ENCODE results near the gene HIF3A. TPM values are rescaled to one million over a fixed set of nuclear protein-coding genes. Genes with fewer than 3 reads are reported as not detected.

The HIF3A gene
- total and polyA plus RNA-seq, 2 of the 4 experiments (the other 2 are of a cell fraction): 0.02 TPM; not detected in 1

- no peak overlapping the region for H4K8ac ChIP-seq (ENCODE audit: low read depth in 2 of 2, low read length in 2 of 2)
- H2BK15ac ChIP-seq (ENCODE audit: low read depth, low read length): no peak overlapping the region
- no peak overlapping the region for H2BK5ac ChIP-seq (ENCODE audit: low read depth, low read length, poor library complexity, severe bottlenecking)
- H3K4me3 ChIP-seq (ENCODE audit: insufficient read depth, low read depth, low read length): no peak overlapping the region
- H3K4me1 ChIP-seq (ENCODE audit: control insufficient read depth, insufficient read depth, low read length): no peaks in the 10 kb centered on the region; the same call in 1 of the 2 replicates
- H3K4ac ChIP-seq (ENCODE audit: low read depth, low read length): no peak overlapping the region
- no peak overlapping the region for H2BK20ac ChIP-seq (ENCODE audit: low read depth, low read length)
- no peak overlapping the region for H3K27ac ChIP-seq (ENCODE audit: insufficient read depth, low read length)
- no peak overlapping the region for H3K9ac ChIP-seq (ENCODE audit: low read depth, low read length)
- H3K27me3 ChIP-seq (ENCODE audit: control insufficient read depth, insufficient read depth, low read length): peaks cover under 1% of the 10 kb centered on the region
- no peak overlapping the region for H3K18ac ChIP-seq (ENCODE audit: low read depth, low read length)
- ChIA-PET POLR2A (ENCODE audit: unreplicated experiment) (no interaction called here), CTCF (interaction anchor here (1.0 kb wide), 1 partner anchor 270 kb away, joined by 4 read pairs; no protein-coding TSS in a partner anchor)
- H3K36me3 ChIP-seq (ENCODE audit: control insufficient read depth, insufficient read depth, low read length): no peaks in the 10 kb centered on the region
- H2AFZ ChIP-seq (replicated peaks; ENCODE audit: low read length, poor library complexity): peak overlapping the region; percentile 37
- H3K56ac ChIP-seq (ENCODE audit: extremely low read depth, insufficient read depth, low read length): no peak overlapping the region
- H4K20me1 ChIP-seq (ENCODE audit: insufficient read depth, low read length): no peaks in the 10 kb centered on the region; the same call in 1 of the 2 replicates
- 11% methylated on average over 5 of the region's 6 CpGs; no CpG with 5 or more reads in 1 of the 2 experiments for WGBS, 2 experiments (ENCODE audit: extremely low coverage in 2 of 2, insufficient read length in 1 of 2)
- no peak overlapping the region for H3K14ac ChIP-seq (replicated peaks; ENCODE audit: low read depth, low read length)
- intact Hi-C loops (cut with micrococcal nuclease) (no loop called here), dilution Hi-C loops (cut with HindIII; ENCODE audit: low sequenced_read_pairs, unreplicated experiment) (no loop called here), in situ Hi-C loops (cut with MboI; ENCODE audit: low sequenced_read_pairs) (loop anchor here (10.0 kb wide), 2 partner anchors 96 to 196 kb away; no protein-coding TSS in a partner anchor)
- no peak overlapping the region for H2AK5ac ChIP-seq (ENCODE audit: low read depth, low read length)
- DNase-seq (peak; percentile 82), ATAC-seq (ENCODE audit: low read depth) (peak; percentile 84)
- H2BK120ac ChIP-seq (ENCODE audit: low read depth, low read length): no peak overlapping the region
- no peak overlapping the region for H4K5ac ChIP-seq (ENCODE audit: low read depth, low read length)
- H3K79me1 ChIP-seq (ENCODE audit: low read depth in 1 of 2, low read length in 2 of 2): no peaks in the 10 kb centered on the region
- H2AK9ac ChIP-seq (replicated peaks; ENCODE audit: low read depth, low read length, poor library complexity): no peak overlapping the region
- H3K23ac ChIP-seq (ENCODE audit: low read depth, low read length): no peak overlapping the region
- no TSS peak for BruUV-seq (replicated peaks)
- H3K9me3 ChIP-seq (ENCODE audit: control insufficient read depth, insufficient read depth, low read length): peaks cover 3% of the 10 kb centered on the region
- no peak overlapping the region for H4K91ac ChIP-seq (ENCODE audit: insufficient read depth, low read depth, low read length)
- H3K4me2 ChIP-seq (ENCODE audit: low read depth, low read length): no peak overlapping the region
- H3K9me1 ChIP-seq (ENCODE audit: insufficient read depth, low read length): peaks cover 4% of the 10 kb centered on the region; the same call in 1 of the 2 replicates
- TF ChIP-seq RAD21 (IDR thresholded peaks at IDR 0.05; ENCODE audit: low read length): no peak
- TF ChIP-seq FOS (IDR thresholded peaks at IDR 0.05; ENCODE audit: low read depth, low read length): no peak; the same call in 1 of the 2 replicates
- no peak for TF ChIP-seq NFE2L2 (IDR thresholded peaks at IDR 0.05; ENCODE audit: low read depth, low read length)
- TF ChIP-seq CEBPB (IDR thresholded peaks at IDR 0.05; ENCODE audit: low read depth, low read length): peak; percentile 28; the same call in 1 of the 2 replicates
- TF ChIP-seq, protein P1, sequence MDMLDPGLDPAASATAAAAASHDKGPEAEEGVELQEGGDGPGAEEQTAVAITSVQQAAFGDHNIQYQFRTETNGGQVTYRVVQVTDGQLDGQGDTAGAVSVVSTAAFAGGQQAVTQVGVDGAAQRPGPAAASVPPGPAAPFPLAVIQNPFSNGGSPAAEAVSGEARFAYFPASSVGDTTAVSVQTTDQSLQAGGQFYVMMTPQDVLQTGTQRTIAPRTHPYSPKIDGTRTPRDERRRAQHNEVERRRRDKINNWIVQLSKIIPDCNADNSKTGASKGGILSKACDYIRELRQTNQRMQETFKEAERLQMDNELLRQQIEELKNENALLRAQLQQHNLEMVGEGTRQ (IDR thresholded peaks at IDR 0.05; ENCODE audit: low read depth, low read length): peak; percentile 94
- TF ChIP-seq SMC3 (IDR thresholded peaks at IDR 0.05; ENCODE audit: low read depth, low read length): no peak
- peak; percentile 58; the same call in 1 of the 2 replicates for TF ChIP-seq BHLHE40 (IDR thresholded peaks at IDR 0.05; ENCODE audit: low read depth, low read length)
Observed at GRCh38 chr19:46288896-46289588, 7.8 kb upstream of the HIF3A start.
